HCEC 1CT (cell line): ENCODE measurements around the gene PPFIA3.
"Not testable (repeated sequence)": the region's sequence is repeated elsewhere in the genome, so short reads cannot be mapped to it uniquely, and the experiment has no call there.

Experiments used
- DNase-seq: peaks from one replicate; pipeline ENCODE4 v3.0.0-alpha.2; 2017

Gene PPFIA3

DNA sequence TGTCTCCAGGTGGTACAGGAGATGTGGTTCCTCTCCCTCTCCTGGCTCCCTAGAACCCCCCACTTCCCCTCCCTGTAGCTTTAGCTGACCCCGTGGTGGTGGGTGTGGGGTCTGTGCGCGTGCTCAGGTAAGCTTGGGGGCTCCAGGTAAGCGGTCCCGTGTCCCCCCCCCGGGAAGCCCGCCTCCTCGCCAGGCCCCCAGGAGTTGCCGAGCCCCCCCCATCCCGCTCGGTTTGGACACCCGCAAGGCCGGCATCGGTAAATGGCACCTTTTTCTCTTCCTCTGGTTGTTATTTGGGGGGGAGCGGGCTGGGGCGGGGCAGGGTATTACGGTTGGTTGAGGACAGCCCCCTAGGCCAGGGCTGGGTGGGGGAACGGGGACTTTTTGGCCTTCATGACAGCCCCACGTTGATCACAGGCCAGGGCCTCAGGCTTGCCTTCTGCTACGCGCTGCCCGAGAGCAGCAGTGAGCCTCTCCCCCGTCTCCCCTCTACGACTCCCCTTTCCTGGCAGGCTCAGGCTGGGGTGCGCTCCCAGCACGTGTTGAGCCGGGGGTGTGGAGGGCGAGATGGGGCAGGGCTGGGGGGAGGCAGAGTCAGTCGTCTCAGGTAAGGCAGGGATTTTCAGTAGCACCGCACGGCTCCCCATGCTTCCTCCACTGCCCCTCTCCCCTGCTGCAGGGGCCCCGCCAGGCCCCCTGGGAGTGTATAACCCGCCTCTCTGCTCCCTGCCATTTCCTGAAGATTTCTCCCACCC, 15.8 kb upstream of the PPFIA3 start:
- DNase-seq: no peak

GRCh38 chr19:49104229-49104864, 15.0 kb upstream of the PPFIA3 start:
- no peak for DNase-seq

DNA sequence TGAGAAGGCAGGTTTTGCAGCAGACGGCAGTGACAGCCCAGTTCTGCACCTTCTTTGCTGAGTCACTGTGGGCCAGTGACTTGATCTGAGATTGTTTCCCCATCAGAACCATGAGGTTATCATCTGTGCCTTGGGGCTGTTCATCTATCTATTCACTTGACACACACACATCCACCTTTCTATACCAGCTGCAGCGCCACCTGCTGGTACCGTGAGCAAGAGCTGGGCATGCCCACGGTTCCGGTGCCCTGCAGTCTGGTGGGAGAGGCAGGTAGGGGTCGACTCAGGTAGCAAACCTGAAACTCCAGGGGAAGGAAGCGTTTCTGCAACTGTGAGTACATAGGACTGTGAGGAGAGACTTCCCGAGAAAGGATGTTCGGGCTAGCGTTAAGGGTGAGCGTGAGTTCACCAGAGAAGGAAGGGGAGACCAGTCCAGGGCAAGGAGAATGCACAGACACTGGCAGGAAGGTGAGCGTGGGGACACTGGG, 12.7 kb upstream of the PPFIA3 start:
- peak; percentile 16 for DNase-seq

DNA sequence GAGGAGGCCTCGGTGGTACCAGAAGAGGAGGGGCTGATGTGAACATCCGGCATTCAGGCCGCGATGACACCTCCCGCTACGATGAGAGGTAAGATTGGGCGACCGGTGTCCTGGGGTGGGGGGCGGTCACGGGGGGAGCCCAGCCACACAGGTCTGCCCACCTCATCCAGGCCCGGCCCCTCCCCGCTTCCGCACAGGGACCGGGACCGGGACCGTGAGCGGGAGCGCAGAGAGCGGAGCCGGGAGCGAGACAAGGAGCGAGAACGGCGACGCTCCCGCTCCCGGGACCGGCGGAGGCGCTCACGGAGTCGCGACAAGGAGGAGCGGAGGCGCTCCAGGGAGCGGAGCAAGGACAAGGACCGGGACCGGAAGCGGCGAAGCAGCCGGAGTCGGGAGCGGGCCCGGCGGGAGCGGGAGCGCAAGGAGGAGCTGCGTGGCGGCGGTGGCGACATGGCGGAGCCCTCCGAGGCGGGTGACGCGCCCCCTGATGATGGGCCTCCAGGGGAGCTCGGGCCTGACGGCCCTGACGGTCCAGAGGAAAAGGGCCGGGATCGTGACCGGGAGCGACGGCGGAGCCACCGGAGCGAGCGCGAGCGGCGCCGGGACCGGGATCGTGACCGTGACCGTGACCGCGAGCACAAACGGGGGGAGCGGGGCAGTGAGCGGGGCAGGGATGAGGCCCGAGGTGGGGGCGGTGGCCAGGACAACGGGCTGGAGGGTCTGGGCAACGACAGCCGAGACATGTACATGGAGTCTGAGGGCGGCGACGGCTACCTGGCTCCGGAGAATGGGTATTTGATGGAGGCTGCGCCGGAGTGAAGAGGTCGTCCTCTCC, 11.5 kb upstream of the PPFIA3 start:
- DNase-seq: no peak

DNA sequence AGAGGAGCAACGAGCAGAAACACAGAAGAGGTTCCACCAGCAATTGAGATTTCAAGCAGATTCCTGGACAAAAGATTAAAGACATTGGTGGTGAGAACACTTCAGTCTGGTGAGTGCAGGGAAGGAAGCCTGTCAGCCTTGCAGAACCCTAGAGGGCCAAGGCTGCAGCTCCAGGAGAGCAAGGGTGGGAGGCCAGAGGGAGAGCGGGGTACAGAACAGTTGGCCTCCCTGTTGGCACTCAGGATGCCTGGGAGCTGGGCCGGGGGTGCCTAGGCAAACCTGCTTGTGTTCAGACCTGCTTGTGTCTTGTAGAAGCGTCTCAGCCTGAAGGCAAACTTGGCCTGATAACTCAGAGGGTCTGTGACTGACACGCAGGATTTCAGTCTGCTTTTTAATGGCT, 10.3 kb upstream of the PPFIA3 start:
- no peak for DNase-seq

DNA sequence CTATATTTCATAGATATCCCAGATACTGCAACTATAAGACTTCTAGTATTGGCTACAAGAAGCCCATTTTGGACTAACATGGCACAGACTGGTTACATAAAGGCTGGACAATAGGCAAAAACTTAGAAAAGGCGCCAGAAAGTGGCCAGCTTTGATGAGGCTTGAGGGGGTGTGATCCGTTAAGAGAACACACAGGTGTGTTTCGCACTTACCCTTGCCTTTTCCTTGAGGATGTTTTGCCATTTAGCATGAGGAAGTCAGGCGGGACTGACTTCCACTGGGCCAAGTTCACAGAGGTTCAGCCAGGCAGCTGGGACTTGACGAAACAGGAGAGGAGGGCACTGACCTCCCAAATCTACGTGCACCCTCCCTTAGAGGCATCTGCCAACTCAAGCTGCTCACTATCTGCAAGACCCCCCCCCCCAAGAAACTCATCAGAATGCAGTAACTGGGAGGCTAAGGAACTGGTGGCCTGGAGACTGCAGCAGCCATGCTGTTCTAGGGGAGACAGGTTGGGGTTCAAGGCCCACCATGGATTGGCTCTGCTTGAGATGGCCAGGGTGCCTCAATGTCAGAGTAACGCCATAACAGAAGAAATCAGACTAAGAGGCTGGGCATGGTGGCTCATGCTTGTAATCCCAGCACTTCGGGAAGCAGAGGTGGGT, 9.6 kb upstream of the PPFIA3 start:
- no peak for DNase-seq

GRCh38 chr19:49110567-49110966, 8.8 kb upstream of the PPFIA3 start:
- DNase-seq: no peak

- DNase-seq: no peak
Measured at GRCh38 chr19:49111218-49111998, 7.9 kb upstream of the PPFIA3 start.

DNA sequence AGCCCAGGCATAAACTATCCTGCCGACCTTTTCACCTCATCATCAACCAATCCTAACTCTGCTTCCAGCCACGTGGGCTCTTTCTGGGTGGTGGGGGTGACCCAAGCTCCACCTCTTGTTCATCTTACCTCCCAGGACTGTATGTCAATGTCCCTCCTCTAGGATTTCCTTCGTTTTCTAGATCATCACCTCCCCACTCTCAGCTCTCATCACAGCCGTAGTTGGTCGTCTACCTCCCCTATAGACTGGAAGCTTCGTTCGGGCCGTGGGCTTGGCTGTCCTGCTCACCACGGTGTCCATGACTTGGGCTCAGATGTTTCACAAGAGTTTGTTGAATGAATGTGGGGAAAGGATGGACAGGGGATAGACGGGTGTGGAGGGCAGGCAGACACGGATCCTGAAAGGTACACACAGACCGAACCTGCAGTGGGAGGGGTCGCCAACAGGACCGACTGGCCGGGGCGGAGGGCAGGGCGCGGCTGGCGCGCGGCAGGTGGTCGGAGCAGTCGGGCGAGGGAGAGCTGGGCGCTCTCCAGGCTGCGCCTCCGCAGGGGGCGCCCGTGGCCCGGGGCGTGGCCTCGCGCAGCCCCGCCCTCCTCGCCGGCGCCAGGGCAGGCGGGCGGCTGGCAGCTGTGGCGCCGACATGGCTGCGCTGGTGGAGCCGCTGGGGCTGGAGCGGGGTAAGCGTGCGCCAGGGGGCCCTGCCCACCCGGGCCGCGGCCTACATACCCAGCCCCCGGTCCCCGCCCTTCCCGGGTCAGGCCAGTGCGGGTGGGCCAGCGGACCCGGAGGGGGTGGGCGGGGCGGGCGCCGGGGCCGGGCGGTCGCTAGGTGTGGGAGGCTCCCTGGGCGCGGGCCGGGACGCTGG, 5.3 kb upstream of the PPFIA3 start, which contains the start of gene LIN7B:
Gene LIN7B, plus strand, starts transcription at position 609 of the 868 bp plus-strand sequence. Its CDS starts 35 bp downstream, at position 644.
- peak; percentile 54 for DNase-seq

DNA sequence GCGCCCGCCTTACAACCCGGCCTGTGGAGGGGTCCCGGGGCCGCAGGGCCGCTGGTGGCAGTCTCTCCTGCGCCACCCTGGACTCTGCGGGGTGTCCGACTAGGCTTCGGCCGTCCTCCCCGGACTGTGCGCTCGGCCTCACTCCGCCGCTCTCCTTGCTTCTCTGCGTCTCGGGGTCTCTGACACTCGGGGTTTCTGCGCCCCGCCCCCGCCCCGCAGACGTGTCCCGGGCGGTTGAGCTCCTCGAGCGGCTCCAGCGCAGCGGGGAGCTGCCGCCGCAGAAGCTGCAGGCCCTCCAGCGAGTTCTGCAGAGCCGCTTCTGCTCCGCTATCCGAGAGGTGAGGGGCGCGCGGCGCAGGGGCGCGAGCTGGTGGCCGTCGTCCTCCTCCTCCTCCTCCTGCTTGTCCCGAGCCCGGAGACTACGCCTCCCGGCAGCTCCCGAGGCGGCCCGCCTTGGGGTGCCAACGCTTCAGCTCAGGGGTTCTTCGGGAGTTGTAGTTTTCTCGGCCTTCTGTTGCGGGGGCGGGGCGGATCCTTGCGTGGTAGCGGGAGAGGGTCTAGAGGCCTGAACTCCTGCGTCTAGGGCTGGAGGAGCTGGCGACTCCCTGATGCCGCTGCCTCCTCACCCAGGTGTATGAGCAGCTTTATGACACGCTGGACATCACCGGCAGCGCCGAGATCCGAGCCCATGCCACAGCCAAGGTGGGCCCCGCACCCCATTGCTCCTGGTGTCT, 4.5 kb upstream of the PPFIA3 start:
- no peak for DNase-seq

GRCh38 chr19:49116544-49116943, 2.8 kb upstream of the PPFIA3 start:
- DNase-seq: no peak

DNA sequence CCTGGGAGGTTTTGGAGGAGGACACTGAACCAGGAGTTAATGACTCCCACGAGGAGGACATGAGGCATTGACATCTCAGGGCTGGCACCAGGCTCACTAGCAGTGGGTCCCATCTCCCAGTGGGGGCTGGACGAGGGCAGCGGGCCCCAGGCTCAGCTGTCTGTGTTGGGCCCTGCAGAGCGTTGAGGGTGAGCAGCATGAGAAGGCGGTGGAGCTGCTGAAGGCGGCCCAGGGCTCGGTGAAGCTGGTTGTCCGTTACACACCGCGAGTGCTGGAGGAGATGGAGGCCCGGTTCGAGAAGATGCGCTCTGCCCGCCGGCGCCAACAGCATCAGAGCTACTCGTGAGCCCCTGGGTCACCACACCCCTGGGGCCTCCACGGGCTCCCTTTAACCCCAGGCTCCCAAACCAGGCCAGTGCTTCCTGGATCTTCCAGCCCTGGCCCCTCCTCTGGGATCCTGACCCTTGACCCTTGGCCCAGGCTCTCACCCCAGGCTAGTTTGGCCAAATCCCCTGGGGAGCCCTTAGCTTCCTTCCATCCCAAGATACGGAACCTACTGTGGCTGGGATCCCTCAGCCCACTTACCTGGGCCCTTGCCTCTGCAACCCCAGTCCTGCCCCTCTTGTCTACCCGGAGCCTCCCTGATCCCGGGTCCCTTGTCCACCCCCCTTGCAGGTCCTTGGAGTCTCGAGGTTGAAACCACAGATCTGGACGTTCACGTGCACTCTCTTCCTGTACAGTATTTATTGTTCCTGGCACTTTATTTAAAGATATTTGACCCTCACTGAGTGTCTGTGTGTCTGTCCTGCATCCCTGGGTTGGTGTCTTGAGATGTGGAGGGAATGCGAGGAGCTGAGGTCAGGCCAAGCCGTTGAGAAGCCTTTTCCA, 1.4 kb upstream of the PPFIA3 start:
- no peak for DNase-seq

DNA sequence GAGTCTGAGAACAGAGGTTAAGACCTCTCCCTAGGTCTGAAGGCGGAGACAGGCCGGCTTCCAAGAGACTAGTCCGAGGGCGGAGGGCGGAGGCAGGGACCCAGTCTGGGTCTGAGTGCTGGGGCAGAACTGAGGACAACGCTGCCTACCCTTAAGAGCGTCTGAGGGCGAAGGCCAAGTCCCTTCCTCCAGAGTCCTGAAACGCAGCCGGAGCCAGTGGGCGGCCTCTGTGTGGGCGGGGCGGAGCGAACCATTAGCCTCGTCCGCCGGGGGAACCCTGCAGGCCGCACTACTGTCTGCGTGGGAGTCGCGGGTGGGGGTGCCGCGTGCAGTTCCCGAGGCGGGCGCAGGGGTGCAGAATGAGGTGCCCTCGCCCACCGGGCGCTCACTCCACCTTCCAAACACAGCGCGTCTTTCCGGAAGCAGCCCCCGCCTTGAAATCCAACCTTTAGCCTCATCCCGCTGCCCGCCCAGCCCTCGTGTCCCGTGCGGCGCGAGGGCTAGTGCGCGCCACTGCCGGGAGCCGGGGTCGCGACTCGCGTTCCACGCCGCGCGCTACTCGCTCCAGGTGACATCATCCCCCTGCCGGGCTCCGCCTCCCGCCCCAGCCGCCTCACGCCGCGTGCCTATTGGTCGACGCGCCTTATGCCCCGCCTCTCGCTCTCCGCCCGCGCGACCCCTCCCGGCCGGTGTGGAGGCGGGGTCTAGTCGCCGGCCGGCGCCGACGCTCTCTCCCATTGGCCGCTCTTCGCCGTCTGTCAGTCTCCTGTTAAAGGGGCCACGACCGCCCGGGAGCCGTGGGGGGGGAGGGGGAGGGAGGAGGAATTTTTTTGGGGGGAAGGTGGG, 556 bp upstream of the PPFIA3 start, which contains the start of gene C19orf73:
Gene C19orf73, minus strand, starts transcription at position 579 of the 846 bp plus-strand sequence. Its CDS starts 121 bp downstream, at position 458.
- DNase-seq: peak; percentile 96

DNA sequence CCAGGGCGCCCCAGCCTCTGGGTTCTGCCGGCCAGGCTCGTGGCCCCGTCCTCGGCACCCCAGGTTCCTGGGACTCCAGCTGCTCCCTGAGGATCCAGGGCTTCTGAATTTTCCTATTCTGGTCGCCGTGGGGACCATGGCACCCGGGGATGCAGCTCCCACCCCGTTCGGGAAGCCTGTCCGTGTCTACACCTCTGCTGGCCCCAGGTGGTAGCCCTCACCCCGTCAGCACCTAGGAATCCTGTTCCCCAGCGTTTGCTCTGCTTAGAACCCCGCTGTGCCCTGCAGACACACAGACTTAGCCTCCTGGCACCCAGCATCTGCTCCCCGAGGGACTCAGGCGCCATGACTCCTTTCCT, 960 bp downstream of the PPFIA3 start:
- DNase-seq: no peak

DNA sequence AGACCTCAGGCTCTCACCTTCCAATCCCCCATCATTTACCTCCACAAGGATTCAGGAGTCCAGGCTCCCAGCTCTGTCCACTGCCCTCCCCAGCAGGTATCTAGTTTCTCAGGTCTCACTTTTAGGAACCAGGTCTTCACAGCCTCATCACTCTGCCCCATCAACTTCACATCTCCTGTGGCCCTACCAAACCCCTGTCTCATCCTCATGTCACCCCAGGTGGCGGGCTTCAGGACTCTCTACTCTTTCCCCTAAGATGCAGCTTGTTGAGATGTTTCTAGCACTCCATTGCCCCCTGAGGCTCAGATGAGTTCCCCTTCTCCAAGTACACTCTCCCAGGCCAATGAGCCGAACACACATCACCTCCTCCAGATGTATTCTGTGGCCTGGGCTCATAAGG, 1.5 kb downstream of the PPFIA3 start:
- no peak for DNase-seq

DNA sequence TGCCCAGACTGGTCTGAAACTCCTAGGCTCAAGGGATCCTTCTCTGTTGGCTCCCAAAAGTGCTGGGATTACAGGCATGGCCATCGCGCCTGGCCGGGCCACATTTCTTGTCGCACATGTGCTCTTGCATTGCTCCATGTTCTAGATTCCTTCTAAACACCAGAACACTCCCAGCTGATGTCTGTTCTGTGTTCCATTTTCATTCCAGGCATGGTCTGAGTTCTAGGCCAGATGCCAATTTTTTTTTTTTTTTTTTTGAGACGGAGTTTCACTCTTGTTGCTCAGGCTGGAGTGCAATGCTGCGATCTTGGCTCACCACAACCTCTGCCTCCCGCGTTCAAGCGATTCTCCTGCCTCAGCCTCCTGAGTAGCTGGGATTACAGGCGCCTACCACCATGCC, 2.5 kb downstream of the PPFIA3 start:
- DNase-seq: not testable (repeated sequence)

GRCh38 chr19:49123285-49123684, 3.9 kb downstream of the PPFIA3 start:
- not testable (repeated sequence) for DNase-seq
